GM13976 (cell line): Measurements from ENCODE around the gene CDC20.

ENCODE experiments used
- DNase-seq: peaks from one replicate; pipeline ENCODE4 v3.0.0; 2012; ENCODE audit warnings: low spot score
- in situ Hi-C: fragments of 300-500 bp; cut with MboI; formaldehyde crosslinking; loops from one replicate; pipeline ENCODE4 v1.12.0; 2022; ENCODE audit warnings: low sequenced_read_pairs, mixed read lengths, inconsistent platforms; ENCODE audit not compliant: unreplicated experiment
- TF ChIP-seq, protein P1 (sequence below): IDR thresholded peaks from 2 replicates; pipeline ENCODE4 v1.5.1; 2012; ENCODE audit warnings: borderline replicate concordance, mild to moderate bottlenecking; ENCODE audit not compliant: insufficient read depth; ENCODE audit errors: extremely low read depth, missing control alignments, control extremely low read depth

The CDC20 gene

DNA sequence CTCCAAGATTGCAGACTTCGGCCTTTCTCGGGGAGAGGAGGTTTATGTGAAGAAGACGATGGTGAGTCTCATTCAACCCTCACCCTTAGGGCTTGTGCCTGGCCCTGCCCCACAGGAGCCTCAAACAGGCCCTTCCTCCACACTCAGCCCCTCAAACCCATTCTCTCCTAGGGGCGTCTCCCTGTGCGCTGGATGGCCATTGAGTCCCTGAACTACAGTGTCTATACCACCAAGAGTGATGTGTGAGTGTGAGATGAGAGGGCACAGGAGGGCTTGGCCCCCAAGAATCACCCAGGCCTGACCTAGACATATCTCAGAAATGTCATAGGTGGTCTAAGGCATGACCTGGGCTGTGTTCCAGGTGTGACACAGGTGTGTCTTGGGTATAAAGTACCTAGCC, 39.5 kb upstream of the CDC20 start:
- TF ChIP-seq, protein P1, sequence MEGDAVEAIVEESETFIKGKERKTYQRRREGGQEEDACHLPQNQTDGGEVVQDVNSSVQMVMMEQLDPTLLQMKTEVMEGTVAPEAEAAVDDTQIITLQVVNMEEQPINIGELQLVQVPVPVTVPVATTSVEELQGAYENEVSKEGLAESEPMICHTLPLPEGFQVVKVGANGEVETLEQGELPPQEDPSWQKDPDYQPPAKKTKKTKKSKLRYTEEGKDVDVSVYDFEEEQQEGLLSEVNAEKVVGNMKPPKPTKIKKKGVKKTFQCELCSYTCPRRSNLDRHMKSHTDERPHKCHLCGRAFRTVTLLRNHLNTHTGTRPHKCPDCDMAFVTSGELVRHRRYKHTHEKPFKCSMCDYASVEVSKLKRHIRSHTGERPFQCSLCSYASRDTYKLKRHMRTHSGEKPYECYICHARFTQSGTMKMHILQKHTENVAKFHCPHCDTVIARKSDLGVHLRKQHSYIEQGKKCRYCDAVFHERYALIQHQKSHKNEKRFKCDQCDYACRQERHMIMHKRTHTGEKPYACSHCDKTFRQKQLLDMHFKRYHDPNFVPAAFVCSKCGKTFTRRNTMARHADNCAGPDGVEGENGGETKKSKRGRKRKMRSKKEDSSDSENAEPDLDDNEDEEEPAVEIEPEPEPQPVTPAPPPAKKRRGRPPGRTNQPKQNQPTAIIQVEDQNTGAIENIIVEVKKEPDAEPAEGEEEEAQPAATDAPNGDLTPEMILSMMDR, result no peak
- in situ Hi-C loops, result no loop called here
- no peak for DNase-seq

DNA sequence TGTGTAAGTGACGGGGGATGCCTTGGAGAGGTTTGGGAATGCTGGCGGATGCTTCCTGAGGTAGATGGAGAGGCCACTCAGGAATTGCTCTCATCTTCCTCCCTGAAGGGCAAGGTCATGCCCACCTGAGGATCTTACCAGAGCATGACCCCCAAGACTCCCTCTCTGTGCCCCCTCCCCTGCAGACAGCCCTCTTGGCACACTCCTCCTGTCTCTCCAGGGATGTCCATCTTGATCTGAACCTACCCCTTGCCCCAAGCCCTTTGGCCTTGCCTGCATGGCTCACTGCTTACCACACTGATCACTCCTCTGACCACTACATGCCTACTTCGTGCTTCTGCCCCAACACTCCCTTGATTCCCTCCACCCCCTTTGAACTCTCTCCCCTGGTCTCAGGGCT, 39.0 kb upstream of the CDC20 start:
- TF ChIP-seq, protein P1, result no peak
- DNase-seq, result no peak
- in situ Hi-C loops, result no loop called here

DNA sequence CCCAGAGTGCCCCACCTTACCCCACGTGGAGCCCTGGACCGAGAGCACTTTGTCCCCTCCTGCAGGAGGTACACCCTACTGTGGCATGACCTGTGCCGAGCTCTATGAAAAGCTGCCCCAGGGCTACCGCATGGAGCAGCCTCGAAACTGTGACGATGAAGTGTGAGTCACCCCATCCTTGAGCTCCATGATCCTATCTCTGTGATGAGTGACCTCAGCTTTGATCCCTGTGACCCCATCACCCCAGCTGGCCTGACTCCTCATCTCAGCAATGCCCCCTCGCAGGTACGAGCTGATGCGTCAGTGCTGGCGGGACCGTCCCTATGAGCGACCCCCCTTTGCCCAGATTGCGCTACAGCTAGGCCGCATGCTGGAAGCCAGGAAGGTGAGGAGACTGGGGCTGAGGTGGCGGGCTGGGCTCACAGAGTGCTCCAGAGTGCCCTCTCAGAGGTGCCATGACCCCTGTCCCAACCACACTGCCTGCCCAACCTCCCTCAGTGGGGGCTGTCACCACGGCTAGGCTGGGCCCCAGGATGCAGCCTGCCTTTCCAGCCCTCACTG, 37.4 kb upstream of the CDC20 start:
- no peak for DNase-seq
- in situ Hi-C loops, result no loop called here
- TF ChIP-seq, protein P1, result no peak

DNA sequence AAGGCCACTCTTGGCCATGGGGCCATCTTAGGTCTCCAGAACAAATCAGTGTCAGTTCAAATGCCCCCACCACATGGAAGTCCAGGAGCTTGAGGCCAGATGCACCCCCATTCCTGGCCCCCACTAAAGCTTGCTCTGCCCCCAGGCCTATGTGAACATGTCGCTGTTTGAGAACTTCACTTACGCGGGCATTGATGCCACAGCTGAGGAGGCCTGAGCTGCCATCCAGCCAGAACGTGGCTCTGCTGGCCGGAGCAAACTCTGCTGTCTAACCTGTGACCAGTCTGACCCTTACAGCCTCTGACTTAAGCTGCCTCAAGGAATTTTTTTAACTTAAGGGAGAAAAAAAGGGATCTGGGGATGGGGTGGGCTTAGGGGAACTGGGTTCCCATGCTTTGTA, 36.3 kb upstream of the CDC20 start:
- TF ChIP-seq, protein P1, result no peak
- DNase-seq, result no peak
- in situ Hi-C loops, result no loop called here

DNA sequence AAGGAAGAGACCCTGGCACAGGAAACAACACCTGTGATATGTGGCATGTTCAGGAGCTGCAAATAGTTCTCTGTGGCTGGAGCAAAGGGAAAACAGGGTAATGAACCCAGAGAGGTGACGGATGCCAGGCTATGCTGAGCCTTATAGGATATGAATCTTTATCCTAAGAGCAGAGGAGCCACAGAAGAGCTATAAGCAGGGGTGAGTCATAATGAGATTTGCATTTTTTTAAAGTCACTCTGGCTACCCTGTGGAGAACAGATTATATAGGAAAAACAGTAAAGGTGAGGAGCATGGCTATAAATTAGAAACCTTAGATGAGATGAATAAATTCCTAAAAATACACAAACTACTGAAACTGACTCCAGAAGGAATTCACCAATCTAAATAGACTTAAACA, 34.0 kb upstream of the CDC20 start:
- TF ChIP-seq, protein P1, result no peak
- in situ Hi-C loops, result no loop called here
- no peak for DNase-seq

DNA sequence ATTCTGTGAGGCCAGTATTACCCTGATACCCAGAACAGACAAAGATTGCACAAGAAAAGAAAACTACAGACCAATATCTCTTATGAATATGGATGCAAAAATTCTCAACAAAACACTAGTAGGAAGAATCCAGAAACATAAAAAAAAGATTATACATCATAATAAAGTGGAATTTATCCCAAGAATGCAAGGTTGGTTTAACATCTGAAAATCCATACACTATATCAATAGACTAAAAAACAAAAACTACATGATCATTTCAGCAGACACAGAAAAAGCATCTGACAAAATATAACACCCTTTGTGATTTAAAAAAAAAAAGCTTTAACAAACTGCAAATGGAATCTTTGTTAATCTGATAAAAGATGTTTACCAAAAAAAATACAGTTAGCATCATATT, 33.4 kb upstream of the CDC20 start:
- DNase-seq, result no peak
- TF ChIP-seq, protein P1, result no peak
- in situ Hi-C loops, result no loop called here
